ENCODE measurements around the gene ESR1. TPM values are rescaled to one million over a fixed set of nuclear protein-coding genes. Genes with fewer than 3 reads are reported as not detected.

The ESR1 gene
- total and polyA plus RNA-seq, 2 donors (not counting 3 experiments of a cell fraction or from before 2014, with no cell fraction given) = 0.01 TPM; not detected in 1

- H3K36me3 ChIP-seq (ENCODE audit: control insufficient read depth in 2 of 2, extremely low read depth in 1 of 2, insufficient read depth in 2 of 2, low read length in 2 of 2) = no peaks in the 10 kb centered on the region
- H3K27me3 ChIP-seq (ENCODE audit: control insufficient read depth in 2 of 2, insufficient read depth in 2 of 2, low read length in 2 of 2) = no peaks in the 10 kb centered on the region
- no TSS peak for BruUV-seq (replicated peaks)
- FAIRE-seq (no peak), DNase-seq (ENCODE audit: low read depth, low spot score) (no peak)
- H3K4me1 ChIP-seq (ENCODE audit: control insufficient read depth, extremely low read depth, insufficient read depth, low read length) = no peaks in the 10 kb centered on the region
- no peaks in the 10 kb centered on the region for H4K20me1 ChIP-seq (replicated peaks; ENCODE audit: control insufficient read depth, extremely low read depth, insufficient read depth, low read length)
- intact Hi-C loops (cut with micrococcal nuclease) (no loop called here), dilution Hi-C loops (cut with MboI; ENCODE audit: extremely low pct_ligation_motif_present, low sequenced_read_pairs) (no loop called here)
- no peak overlapping the region for H3K9ac ChIP-seq (replicated peaks; ENCODE audit: extremely low read depth, insufficient read depth, low read length)
- no peak overlapping the region for H3K27ac ChIP-seq (ENCODE audit: insufficient read depth, low read depth, low read length)
- ChIA-PET POLR2A (no interaction called here), CTCF (interaction anchor here (0.6 to 1.5 kb wide), 3 partner anchors 9 to 282 kb away, joined by 3 to 4 read pairs (median 4); no protein-coding TSS in a partner anchor)
- no peak overlapping the region for H3K4me3 ChIP-seq (replicated peaks in 1 of 3; ENCODE audit: insufficient read depth in 1 of 3, low read depth in 1 of 3, low read length in 3 of 3)
- no peaks in the 10 kb centered on the region for H3K9me1 ChIP-seq (replicated peaks; ENCODE audit: control insufficient read depth, extremely low read depth, insufficient read depth, low read length)
- no peak overlapping the region for H2AFZ ChIP-seq (ENCODE audit: low read depth, low read length)
- H3K79me2 ChIP-seq (ENCODE audit: control insufficient read depth, insufficient read depth, low read length) = no peaks in the 10 kb centered on the region
- no peaks in the 10 kb centered on the region for H3K9me3 ChIP-seq (replicated peaks; ENCODE audit: control insufficient read depth, insufficient read depth, low read length)
- no peak for TF ChIP-seq EZH2 (IDR thresholded peaks at IDR 0.05; ENCODE audit: borderline replicate concordance, low read depth, low read length, severe bottlenecking)
- TF ChIP-seq MYC (IDR thresholded peaks at IDR 0.05; ENCODE audit: low read depth, low read length) = no peak
- TF ChIP-seq JUN (IDR thresholded peaks at IDR 0.05; ENCODE audit: borderline replicate concordance, insufficient read depth, insufficient read length, low read depth) = no peak
- TF ChIP-seq POLR2AphosphoS5 (IDR thresholded peaks at IDR 0.05; ENCODE audit: insufficient read depth, low read depth, low read length) = no peak
- no peak for TF ChIP-seq FOS (IDR thresholded peaks at IDR 0.05; ENCODE audit: borderline replicate concordance, insufficient read depth, low read length)
- no peak for TF ChIP-seq MAX (IDR thresholded peaks at IDR 0.05; ENCODE audit: insufficient read depth, insufficient read length)
- TF ChIP-seq CTCF (IDR thresholded peaks at IDR 0.05; ENCODE audit: extremely low read depth in 1 of 2, insufficient read depth in 1 of 2, low read depth in 1 of 2, low read length in 2 of 2) = no peak
- TF ChIP-seq GATA2 (IDR thresholded peaks at IDR 0.05; ENCODE audit: insufficient read depth, insufficient read length, low read depth, low read length) = no peak
- no peak for TF ChIP-seq POLR2A (IDR thresholded peaks at IDR 0.05; ENCODE audit: low read depth, low read length)
- H3K4me2 ChIP-seq (ENCODE audit: insufficient read depth, low read length) = no peak overlapping the region
Observed at GRCh38 chr6:151842816-151843215, 35.3 kb downstream of the ESR1 start.
